Nephron (organoid): ENCODE data around the gene CHCHD2.

Experiments
- H3K27ac Mint-ChIP-seq, 3 experiments: 2 replicates each; pipeline ENCODE4 v1.8.0; 2020; ENCODE audit warnings: mixed read lengths in 3 of 3, mild to moderate bottlenecking in 2 of 3, moderate library complexity in 1 of 3
- H3K27me3 Mint-ChIP-seq: 2 replicates; pipeline ENCODE4 v1.8.0; 2021; ENCODE audit warnings: low read depth, mild to moderate bottlenecking, moderate library complexity, mixed read lengths
- H3K36me3 Mint-ChIP-seq: 2 replicates; pipeline ENCODE4 v1.8.0; 2020; ENCODE audit warnings: low read depth, mixed read lengths
- H3K4me1 Mint-ChIP-seq: 2 replicates; pipeline ENCODE4 v1.8.0; 2020; ENCODE audit warnings: mixed read lengths
- H3K4me3 Mint-ChIP-seq, 3 experiments: 2 replicates each; pipeline ENCODE4 v1.8.0; 2020; ENCODE audit warnings: mild to moderate bottlenecking in 3 of 3, mixed read lengths in 3 of 3, moderate library complexity in 2 of 3
- H3K9me3 Mint-ChIP-seq: 2 replicates; pipeline ENCODE4 v1.8.0; 2020; ENCODE audit warnings: mixed read lengths
- CTCF ChIP-seq, 3 experiments: fragments of 200-600 bp; sonication (generic); IDR thresholded peaks; one replicate each; pipeline ENCODE4 v1.5.0; 2021; ENCODE audit warnings: antibody characterized with exemption in 3 of 3; ENCODE audit not compliant: unreplicated experiment in 3 of 3

CHCHD2 gene

GRCh38 chr7:56053379-56053778 lies 52.9 kb downstream of the CHCHD2 start:
- no peak for TF ChIP-seq CTCF (IDR thresholded peaks at IDR 0.05; ENCODE audit: unreplicated experiment in 3 of 3)
- Mint-ChIP-seq H3K27ac (peak overlapping the region in 1 of 3 experiments; percentile 97), H3K4me3 (peak overlapping the region; percentile 92 to 98 (median 97)), H3K4me1 (peaks cover 17% of the 10 kb centered on the region), H3K27me3 (no peaks in the 10 kb centered on the region), H3K36me3 (peaks cover 53% of the 10 kb centered on the region), H3K9me3 (no peaks in the 10 kb centered on the region)
